ENCODE measurements around the gene DAB2IP. TPM values are rescaled to one million over a fixed set of nuclear protein-coding genes. Genes with fewer than 3 reads are reported as not detected.
"Not testable (repeated sequence)": the region's sequence is repeated elsewhere in the genome, so short reads cannot be mapped to it uniquely, and the experiment has no call there.

The DAB2IP gene
- total RNA-seq, 4 donors from 2014 or later: 19.2 to 45.4 (median 34.8) TPM

- no peak for TF ChIP-seq CTCF (IDR thresholded peaks at IDR 0.05)
- no peak for DNase-seq (ENCODE audit: low spot score)
- ATAC-seq (ENCODE audit: low FRiP score): no peak
Measured at GRCh38 chr9:121785673-121786542, 134.5 kb downstream of the DAB2IP start.

- ATAC-seq (ENCODE audit: low FRiP score): no peak
- no peak for DNase-seq (ENCODE audit: low spot score)
- TF ChIP-seq CTCF (IDR thresholded peaks at IDR 0.05): no peak
Measured at GRCh38 chr9:121786543-121786948, 135.1 kb downstream of the DAB2IP start.

GRCh38 chr9:121786998-121787422 lies 135.6 kb downstream of the DAB2IP start:
- DNase-seq (ENCODE audit: low spot score) (no peak), ATAC-seq (ENCODE audit: low FRiP score) (no peak)
- TF ChIP-seq CTCF (IDR thresholded peaks at IDR 0.05): no peak

- DNase-seq (ENCODE audit: low spot score): no peak
Measured at GRCh38 chr9:121788686-121789366, 137.4 kb downstream of the DAB2IP start.

GRCh38 chr9:121790841-121791240 lies 139.4 kb downstream of the DAB2IP start:
- DNase-seq (ENCODE audit: low spot score): no peak
- ATAC-seq (ENCODE audit: low FRiP score): no peak
- no peak for TF ChIP-seq CTCF (IDR thresholded peaks at IDR 0.05)

More at GRCh38 chr9:121788686-121789366, 137.4 kb downstream of the DAB2IP start:
- ATAC-seq (ENCODE audit: low FRiP score): no peak
- TF ChIP-seq CTCF (IDR thresholded peaks at IDR 0.05): no peak

GRCh38 chr9:121792476-121792875 lies 141.0 kb downstream of the DAB2IP start:
- DNase-seq (ENCODE audit: low spot score); ATAC-seq (ENCODE audit: low FRiP score): not testable (repeated sequence)

- ATAC-seq (ENCODE audit: low FRiP score); DNase-seq (ENCODE audit: low spot score): not testable (repeated sequence)
Measured at GRCh38 chr9:121794334-121794733, 142.9 kb downstream of the DAB2IP start.

- no peak for TF ChIP-seq CTCF (IDR thresholded peaks at IDR 0.05)
- DNase-seq (ENCODE audit: low spot score): no peak
- no peak for ATAC-seq (ENCODE audit: low FRiP score)
Measured at GRCh38 chr9:121797081-121797480, 145.6 kb downstream of the DAB2IP start.

Data from omental fat pad (tissue), 4 donors.